H1 (cell line): Measurements from ENCODE around the gene ADAMTS9. TPM values are rescaled to one million over a fixed set of nuclear protein-coding genes. Genes with fewer than 3 reads are reported as not detected.

Experiments used
- BACH1 ChIP-seq: IDR thresholded peaks from 2 replicates; pipeline ENCODE4 v1.6.1; 2012; ENCODE audit warnings: low read length, improper control_type of control experiment
- JUND ChIP-seq: IDR thresholded peaks from 2 replicates; pipeline ENCODE4 v1.6.1; 2011; ENCODE audit warnings: mild to moderate bottlenecking, improper control_type of control experiment, low read length
- RNF2 ChIP-seq: fragments of 200-900, 300-1000 bp; sonication (generic); IDR thresholded peaks from 2 replicates; pipeline ENCODE4 v1.7.1; 2016; ENCODE audit warnings: borderline replicate concordance, low read depth, mild to moderate bottlenecking, antibody characterized with exemption, low read length; ENCODE audit not compliant: poor library complexity, severe bottlenecking; ENCODE audit errors: missing control alignments
- TEAD4 ChIP-seq: IDR thresholded peaks from 2 replicates; pipeline ENCODE4 v1.6.1; 2012; ENCODE audit warnings: low read depth, low read length, inconsistent platforms, mixed read lengths
- polyA plus RNA-seq, 7 experiments: library from polyadenylated mRNA; depleted of rRNA in 3 of 7; stranded (reverse) in 5 of 7; unstranded in 2 of 7; fragments of >200 nt in 5 of 7; fragments of 200-250 nt in 2 of 7; gene quantifications; 1 replicate in 5 of 7; 2 replicates in 1 of 7; 4 replicates in 1 of 7; pipeline versions ENCODE4 v1.2.1 to v1.2.3, GENCODE V29; 2011 to 2013; ENCODE audit warnings: missing spikeins in 2 of 7, mixed read lengths in 2 of 7
- total RNA-seq: library from RNA; stranded (reverse); fragmentation: NEBNext Ultra II Directional; extraction: Animal tissue kit (Norgen Biotek cat#: 25700); gene quantifications from 2 replicates; pipeline ENCODE4 v1.2.1, GENCODE V29; 2021
- TF ChIP-seq, protein P1 (sequence below): fragments of 300-600 bp; sonication (generic); IDR thresholded peaks from 2 replicates; pipeline ENCODE4 v1.7.1; 2012; ENCODE audit warnings: low read length, moderate library complexity, mild to moderate bottlenecking, inconsistent platforms; ENCODE audit not compliant: insufficient replicate concordance

The ADAMTS9 gene
- total and polyA plus RNA-seq, 2 of the 8 experiments (the other 6 are each of a cell fraction or from before 2014, with no cell fraction given) = 0.20 to 0.41 TPM

DNA sequence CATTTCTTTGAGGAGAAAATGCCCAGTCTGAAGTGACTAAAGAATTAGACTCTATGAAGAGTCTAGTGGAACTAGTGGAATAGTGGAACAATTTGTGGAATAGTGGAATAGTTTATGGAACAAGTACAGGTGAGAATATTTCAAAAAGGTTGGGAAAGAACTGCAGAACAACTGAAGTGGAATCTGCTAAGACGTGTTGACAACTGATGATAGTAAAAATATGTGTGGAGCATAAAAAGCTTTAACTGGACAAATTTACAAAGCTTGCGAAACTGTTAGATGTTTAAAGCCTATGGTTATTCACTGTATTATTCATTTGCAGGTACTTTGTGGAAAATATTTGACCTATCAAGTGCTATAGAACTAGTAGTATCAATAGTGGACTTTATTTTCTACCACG, 164.5 kb downstream of the ADAMTS9 start (continued):
- TF ChIP-seq, protein P1, sequence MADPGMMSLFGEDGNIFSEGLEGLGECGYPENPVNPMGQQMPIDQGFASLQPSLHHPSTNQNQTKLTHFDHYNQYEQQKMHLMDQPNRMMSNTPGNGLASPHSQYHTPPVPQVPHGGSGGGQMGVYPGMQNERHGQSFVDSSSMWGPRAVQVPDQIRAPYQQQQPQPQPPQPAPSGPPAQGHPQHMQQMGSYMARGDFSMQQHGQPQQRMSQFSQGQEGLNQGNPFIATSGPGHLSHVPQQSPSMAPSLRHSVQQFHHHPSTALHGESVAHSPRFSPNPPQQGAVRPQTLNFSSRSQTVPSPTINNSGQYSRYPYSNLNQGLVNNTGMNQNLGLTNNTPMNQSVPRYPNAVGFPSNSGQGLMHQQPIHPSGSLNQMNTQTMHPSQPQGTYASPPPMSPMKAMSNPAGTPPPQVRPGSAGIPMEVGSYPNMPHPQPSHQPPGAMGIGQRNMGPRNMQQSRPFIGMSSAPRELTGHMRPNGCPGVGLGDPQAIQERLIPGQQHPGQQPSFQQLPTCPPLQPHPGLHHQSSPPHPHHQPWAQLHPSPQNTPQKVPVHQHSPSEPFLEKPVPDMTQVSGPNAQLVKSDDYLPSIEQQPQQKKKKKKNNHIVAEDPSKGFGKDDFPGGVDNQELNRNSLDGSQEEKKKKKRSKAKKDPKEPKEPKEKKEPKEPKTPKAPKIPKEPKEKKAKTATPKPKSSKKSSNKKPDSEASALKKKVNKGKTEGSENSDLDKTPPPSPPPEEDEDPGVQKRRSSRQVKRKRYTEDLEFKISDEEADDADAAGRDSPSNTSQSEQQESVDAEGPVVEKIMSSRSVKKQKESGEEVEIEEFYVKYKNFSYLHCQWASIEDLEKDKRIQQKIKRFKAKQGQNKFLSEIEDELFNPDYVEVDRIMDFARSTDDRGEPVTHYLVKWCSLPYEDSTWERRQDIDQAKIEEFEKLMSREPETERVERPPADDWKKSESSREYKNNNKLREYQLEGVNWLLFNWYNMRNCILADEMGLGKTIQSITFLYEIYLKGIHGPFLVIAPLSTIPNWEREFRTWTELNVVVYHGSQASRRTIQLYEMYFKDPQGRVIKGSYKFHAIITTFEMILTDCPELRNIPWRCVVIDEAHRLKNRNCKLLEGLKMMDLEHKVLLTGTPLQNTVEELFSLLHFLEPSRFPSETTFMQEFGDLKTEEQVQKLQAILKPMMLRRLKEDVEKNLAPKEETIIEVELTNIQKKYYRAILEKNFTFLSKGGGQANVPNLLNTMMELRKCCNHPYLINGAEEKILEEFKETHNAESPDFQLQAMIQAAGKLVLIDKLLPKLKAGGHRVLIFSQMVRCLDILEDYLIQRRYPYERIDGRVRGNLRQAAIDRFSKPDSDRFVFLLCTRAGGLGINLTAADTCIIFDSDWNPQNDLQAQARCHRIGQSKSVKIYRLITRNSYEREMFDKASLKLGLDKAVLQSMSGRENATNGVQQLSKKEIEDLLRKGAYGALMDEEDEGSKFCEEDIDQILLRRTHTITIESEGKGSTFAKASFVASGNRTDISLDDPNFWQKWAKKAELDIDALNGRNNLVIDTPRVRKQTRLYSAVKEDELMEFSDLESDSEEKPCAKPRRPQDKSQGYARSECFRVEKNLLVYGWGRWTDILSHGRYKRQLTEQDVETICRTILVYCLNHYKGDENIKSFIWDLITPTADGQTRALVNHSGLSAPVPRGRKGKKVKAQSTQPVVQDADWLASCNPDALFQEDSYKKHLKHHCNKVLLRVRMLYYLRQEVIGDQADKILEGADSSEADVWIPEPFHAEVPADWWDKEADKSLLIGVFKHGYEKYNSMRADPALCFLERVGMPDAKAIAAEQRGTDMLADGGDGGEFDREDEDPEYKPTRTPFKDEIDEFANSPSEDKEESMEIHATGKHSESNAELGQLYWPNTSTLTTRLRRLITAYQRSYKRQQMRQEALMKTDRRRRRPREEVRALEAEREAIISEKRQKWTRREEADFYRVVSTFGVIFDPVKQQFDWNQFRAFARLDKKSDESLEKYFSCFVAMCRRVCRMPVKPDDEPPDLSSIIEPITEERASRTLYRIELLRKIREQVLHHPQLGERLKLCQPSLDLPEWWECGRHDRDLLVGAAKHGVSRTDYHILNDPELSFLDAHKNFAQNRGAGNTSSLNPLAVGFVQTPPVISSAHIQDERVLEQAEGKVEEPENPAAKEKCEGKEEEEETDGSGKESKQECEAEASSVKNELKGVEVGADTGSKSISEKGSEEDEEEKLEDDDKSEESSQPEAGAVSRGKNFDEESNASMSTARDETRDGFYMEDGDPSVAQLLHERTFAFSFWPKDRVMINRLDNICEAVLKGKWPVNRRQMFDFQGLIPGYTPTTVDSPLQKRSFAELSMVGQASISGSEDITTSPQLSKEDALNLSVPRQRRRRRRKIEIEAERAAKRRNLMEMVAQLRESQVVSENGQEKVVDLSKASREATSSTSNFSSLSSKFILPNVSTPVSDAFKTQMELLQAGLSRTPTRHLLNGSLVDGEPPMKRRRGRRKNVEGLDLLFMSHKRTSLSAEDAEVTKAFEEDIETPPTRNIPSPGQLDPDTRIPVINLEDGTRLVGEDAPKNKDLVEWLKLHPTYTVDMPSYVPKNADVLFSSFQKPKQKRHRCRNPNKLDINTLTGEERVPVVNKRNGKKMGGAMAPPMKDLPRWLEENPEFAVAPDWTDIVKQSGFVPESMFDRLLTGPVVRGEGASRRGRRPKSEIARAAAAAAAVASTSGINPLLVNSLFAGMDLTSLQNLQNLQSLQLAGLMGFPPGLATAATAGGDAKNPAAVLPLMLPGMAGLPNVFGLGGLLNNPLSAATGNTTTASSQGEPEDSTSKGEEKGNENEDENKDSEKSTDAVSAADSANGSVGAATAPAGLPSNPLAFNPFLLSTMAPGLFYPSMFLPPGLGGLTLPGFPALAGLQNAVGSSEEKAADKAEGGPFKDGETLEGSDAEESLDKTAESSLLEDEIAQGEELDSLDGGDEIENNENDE = no peak
- TF ChIP-seq JUND = no peak
- no peak for TF ChIP-seq TEAD4
- no peak for TF ChIP-seq BACH1
- no peak for TF ChIP-seq RNF2
